SW480 (cell line): ENCODE data around the gene GABRP.
A peak's percentile ranks its signal among the peaks of the same experiment; 100 is the strongest.
"Not testable (repeated sequence)": the region's sequence is repeated elsewhere in the genome, so short reads cannot be mapped to it uniquely, and the experiment has no call there.

Source experiments
- DNase-seq: peaks from one replicate; pipeline ENCODE4 v3.0.0-alpha.2; 2016; ENCODE audit warnings: low spot score

The GABRP gene

GRCh38 chr5:170755679-170756456 is 27.7 kb upstream of the GABRP start:
- DNase-seq = peak; percentile 38

- no peak for DNase-seq
Measured at GRCh38 chr5:170756691-170757090, 26.8 kb upstream of the GABRP start.

GRCh38 chr5:170757182-170757601 is 26.3 kb upstream of the GABRP start:
- DNase-seq = peak; percentile 84

GRCh38 chr5:170757669-170758068 is 25.9 kb upstream of the GABRP start:
- no peak for DNase-seq

GRCh38 chr5:170758481-170758880 is 25.0 kb upstream of the GABRP start:
- DNase-seq = no peak

- DNase-seq = no peak
Measured at GRCh38 chr5:170760113-170760512, 23.4 kb upstream of the GABRP start.

GRCh38 chr5:170761048-170761707 is 22.3 kb upstream of the GABRP start:
- DNase-seq = no peak

GRCh38 chr5:170761708-170762066 is 21.8 kb upstream of the GABRP start:
- DNase-seq = no peak

GRCh38 chr5:170762298-170762697 is 21.2 kb upstream of the GABRP start:
- DNase-seq = not testable (repeated sequence)

- DNase-seq = not testable (repeated sequence)
Measured at GRCh38 chr5:170765868-170766267, 17.7 kb upstream of the GABRP start.

- DNase-seq = no peak
Measured at GRCh38 chr5:170769246-170769645, 14.3 kb upstream of the GABRP start.

GRCh38 chr5:170769898-170770416 is 13.6 kb upstream of the GABRP start:
- DNase-seq = no peak

- no peak for DNase-seq
Measured at GRCh38 chr5:170771496-170771895, 12.0 kb upstream of the GABRP start.

- DNase-seq = no peak
Measured at GRCh38 chr5:170773024-170773985, 10.2 kb upstream of the GABRP start.

- DNase-seq = no peak
Measured at GRCh38 chr5:170774831-170775230, 8.7 kb upstream of the GABRP start.

GRCh38 chr5:170781946-170782345 is 1.6 kb upstream of the GABRP start:
- no peak for DNase-seq

GRCh38 chr5:170782438-170782837 is 1.1 kb upstream of the GABRP start:
- no peak for DNase-seq

GRCh38 chr5:170785416-170785815 is 1.9 kb downstream of the GABRP start:
- DNase-seq = no peak

GRCh38 chr5:170787216-170787615 is 3.7 kb downstream of the GABRP start:
- no peak for DNase-seq

GRCh38 chr5:170788626-170789304 is 5.2 kb downstream of the GABRP start:
- DNase-seq = no peak

- peak; percentile 78 for DNase-seq
Measured at GRCh38 chr5:170791325-170791954, 7.9 kb downstream of the GABRP start.
